HG02610 (cell line): ENCODE results near the gene FCHSD2.
"Not testable (repeated sequence)": the region's sequence is repeated elsewhere in the genome, so short reads cannot be mapped to it uniquely, and the experiment has no call there.

Experiments
- ATAC-seq: cut with Tn5 transposase; IDR thresholded peaks from one replicate; pipeline ENCODE4 v1.9.1; 2021; ENCODE audit warnings: mild to moderate bottlenecking, moderate library complexity; ENCODE audit not compliant: unreplicated experiment

Gene FCHSD2

DNA sequence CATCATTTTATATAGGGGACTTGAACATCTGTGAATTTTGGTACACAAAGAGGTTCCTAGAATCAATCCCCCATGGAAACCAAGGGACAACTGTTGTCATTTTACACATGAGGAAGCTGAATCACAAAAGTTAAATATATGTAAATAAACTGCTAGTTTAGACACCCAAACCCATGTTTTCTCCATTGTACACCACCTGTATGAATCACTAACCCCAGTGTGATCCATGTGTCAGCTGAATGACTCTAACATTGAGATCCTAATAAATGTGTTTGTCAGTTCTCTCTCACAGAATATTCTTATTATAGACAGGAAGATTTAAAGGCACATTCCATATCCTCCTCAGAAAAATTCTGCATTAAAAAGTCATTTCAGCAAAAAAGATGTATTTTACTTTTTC is 244.6 kb downstream of the FCHSD2 start:
- ATAC-seq = no peak

DNA sequence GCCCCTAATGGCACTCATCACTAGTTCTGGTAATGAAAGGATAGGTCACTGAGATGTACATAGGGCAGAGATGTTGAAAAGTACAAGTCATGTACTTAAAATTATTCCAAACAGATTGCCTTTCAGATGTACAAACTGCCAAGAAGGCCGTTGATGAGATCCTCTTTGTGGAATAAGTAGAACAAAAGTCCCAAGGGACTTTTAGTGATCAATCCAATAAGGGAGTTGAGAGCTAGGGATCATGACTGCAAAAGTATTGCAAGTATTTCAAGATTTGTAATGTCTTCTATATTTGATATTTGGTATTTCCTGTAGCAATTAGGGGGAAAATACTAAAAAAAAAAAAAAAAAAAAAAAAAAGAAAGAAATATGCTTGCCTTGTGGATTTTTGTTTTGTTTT is 245.7 kb downstream of the FCHSD2 start:
- no peak for ATAC-seq

DNA sequence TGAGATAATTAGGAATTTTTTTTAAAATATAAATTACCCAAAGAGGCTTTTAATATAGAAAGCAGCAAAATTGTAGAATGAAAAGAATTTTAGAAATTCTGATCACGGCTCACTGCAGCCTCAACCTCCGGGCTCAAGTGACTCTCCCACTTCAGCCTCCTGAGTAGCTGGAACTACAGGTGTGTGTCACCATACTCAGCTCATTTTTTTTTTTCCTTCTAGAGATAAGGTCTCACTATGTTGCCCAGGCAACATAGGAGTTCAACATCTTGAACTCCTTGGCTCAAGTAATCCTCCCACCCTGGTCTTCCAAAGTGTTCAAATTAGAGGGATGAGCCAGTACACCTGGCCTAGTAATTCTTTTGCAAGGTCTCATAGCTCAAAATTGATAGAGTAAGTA is 251.2 kb downstream of the FCHSD2 start:
- ATAC-seq = no peak

DNA sequence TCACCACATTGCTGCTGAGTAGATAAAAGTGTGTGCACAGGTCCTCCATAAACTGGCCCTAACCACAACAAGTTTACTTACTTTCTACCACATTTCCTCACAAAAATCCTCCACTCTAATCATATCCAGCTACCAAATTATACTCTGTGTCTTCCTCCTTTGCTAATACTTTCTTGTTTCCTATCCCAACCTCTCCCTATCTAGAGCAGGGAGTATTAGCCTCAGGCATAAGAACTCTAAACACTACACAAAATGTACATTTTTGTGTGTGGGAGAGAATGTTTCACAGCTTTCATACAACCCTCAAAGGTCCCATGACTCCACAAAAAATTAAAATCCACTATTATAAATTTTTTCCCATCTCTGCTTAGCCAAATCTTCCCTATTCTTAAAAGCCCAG is 255.5 kb downstream of the FCHSD2 start:
- no peak for ATAC-seq

DNA sequence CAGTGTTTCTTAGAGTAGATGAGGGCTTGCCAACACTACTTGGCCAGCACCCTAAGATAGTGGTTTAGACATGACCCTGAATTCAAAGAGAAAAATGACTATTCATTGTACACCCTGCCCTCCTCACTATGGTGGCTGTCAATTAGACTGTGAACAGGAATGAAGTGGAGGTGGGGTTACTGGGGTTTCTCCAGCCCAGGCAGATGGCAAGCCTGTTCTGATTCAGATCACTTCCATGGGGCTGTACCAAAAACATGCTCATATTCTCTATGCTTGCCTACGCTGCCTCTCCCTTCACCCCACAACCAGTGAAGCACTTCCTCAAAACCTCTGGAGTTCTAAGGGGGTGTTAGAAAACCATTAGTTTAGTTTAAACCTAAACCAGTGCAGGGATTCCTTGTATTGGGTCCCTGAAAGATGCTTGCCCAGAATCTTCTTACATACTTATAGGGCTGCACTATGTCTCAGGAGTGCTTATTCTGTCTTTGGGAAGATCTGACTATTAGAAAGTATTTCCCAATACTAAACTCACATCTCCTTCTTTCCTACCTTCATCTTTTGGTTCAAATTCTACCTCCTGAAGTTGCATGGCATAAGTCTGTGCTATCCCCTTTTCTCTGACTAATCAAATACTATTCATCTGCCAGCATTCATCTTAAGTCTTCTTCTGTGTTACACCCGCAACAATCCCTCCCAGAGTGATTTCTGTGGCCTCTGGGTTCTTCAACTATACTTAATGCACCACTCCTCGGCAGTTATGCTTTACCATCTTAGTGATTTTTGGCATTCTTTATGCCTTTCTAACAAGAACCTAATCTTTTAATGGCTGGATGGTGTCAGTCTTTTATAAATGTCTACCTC is 256.1 kb downstream of the FCHSD2 start:
- no peak for ATAC-seq

- ATAC-seq = no peak
Observed at GRCh38 chr11:72876147-72876546, 266.0 kb downstream of the FCHSD2 start.

- ATAC-seq = peak; percentile 66
Observed at GRCh38 chr11:72875736-72876135, 266.4 kb downstream of the FCHSD2 start.

- ATAC-seq = no peak
Observed at GRCh38 chr11:72872012-72872411, 270.1 kb downstream of the FCHSD2 start.

GRCh38 chr11:72871119-72871518 is 271.0 kb downstream of the FCHSD2 start:
- no peak for ATAC-seq

GRCh38 chr11:72869831-72870230 is 272.3 kb downstream of the FCHSD2 start:
- ATAC-seq = no peak

DNA sequence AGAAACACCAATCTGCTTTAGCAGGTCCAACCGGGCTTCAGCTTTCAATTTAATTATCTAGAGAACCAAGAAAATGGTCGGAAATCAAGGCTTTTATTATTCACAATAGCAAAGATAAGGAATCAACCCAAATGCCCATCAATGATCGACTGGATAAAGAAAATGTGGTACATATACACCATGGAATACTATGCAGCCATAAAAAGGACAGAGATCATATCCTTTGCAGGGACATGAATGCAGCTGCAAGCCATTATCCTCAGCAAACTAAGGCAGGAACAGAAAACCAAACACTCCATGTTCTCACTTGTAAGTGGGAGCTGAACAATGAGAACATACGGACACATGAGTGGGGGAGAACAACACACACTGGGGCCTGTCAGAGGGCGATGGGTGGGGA is 274.1 kb downstream of the FCHSD2 start:
- no peak for ATAC-seq

DNA sequence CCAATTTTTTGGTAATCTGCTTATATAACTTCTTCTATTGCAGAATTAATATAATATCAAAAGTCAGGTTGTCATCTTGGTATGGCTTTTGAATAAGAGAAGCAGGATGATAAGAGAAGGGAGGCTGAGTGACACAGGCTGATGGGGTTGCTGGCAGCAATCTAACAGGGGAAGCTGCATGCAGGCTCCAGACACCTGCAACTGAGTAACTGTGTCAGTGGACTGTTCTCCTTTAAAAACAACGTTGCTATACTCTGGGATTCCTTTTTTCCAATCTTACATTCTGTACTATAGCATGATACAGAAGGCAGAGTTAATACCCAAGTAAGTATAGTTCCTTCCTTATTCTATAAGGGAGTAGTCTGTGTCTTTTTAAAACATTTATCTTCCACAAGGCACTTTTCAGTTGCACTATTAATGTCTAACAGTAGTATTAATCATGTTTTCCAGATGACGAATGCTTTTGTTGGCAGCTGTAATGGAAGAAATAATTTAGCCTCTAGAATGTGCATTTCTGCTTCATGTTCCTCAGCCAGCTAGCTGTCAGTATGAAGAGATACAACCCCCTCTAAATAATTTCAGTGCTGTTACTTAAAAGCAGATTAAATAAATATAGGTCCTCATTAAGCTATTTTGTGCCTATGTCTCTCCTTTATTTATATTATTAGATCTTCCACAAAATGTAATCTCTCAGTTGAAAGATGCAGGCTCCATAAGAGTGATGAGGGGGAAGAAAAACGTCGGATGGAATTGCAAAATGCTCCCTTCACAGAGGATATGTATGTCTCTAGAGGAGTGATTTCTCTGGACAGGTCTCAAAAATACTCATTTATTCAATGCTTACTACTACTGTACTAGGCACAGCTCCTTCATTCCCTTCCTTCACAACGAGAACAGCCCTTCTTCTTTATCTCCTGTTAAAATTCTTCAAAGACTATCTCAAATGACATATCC is 277.1 kb downstream of the FCHSD2 start:
- ATAC-seq = no peak

- no peak for ATAC-seq
Observed at GRCh38 chr11:72863916-72864315, 278.2 kb downstream of the FCHSD2 start.

DNA sequence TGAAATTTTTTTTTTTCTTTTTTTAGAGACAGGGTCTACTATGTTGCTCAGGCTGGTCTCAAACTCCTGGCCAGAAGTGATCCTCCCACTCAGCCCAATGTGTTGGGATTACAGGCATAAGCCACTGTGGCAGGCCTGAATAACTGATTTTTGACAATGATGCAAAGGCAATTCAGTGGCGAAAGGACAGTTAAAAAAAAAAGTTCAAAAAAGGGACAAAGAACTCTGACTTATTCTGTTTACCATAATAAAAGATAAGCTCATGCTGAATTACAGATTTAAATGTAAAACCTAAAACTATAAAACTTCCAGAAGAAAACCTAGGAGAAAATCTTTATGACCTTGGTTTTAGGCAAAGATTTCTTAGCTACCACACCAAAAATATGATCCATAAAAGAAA is 279.0 kb downstream of the FCHSD2 start:
- ATAC-seq = no peak

DNA sequence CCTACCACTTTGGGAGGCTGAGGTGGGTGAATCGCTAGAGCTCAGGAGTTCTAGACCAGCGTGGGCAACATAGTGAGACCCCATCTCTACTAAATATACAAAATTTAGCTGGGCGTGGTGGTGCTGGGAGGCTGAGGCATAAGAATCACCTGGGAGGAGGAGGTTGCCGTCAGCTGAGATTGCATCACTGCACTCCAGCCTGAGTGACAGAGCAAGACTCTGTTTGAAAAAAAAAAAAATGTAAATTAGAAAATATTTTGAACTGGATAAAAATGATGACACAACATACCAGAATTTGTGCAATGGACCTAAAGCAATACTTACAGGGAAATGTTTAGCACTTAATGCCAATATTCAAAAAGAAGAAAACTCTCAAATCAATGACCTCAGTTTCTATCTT is 281.5 kb downstream of the FCHSD2 start:
- no peak for ATAC-seq

- no peak for ATAC-seq
Observed at GRCh38 chr11:72860010-72860409, 282.1 kb downstream of the FCHSD2 start.

DNA sequence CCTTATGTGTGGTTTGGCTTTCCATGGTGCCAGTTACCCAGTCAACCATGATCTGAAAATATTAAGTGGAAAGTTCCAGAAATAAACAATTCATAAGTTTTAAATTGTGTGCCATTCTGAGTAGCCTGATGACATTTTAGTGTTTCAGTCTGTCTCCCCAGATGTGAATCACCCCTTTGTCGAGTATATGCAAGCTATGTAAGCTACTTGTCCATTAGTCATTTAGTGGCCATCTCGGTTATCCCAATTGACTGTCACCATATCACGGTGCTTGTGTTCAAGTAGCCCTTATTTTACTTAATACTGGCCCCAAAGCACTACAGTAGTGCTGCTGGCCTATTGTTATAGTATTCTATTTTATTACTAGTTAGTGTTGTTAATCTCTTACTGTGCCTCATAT is 283.0 kb downstream of the FCHSD2 start:
- no peak for ATAC-seq

DNA sequence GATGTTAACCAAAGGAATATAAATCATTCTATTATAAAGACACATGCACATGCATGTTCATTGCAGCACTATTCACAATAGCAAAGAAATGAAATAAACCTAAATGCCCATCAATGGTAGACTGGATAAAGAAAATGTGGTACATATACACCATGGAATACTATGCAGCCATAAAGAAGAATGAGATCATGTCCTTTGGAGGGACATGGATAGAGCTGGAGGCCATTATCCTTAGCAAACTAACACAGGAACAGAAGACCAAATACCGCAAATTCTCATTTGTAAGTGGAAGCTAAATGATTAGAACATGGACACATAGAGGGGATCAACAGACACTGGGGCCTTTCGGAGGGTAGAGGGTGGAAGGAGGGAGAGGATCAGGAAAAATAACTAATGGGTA is 283.9 kb downstream of the FCHSD2 start:
- not testable (repeated sequence) for ATAC-seq

DNA sequence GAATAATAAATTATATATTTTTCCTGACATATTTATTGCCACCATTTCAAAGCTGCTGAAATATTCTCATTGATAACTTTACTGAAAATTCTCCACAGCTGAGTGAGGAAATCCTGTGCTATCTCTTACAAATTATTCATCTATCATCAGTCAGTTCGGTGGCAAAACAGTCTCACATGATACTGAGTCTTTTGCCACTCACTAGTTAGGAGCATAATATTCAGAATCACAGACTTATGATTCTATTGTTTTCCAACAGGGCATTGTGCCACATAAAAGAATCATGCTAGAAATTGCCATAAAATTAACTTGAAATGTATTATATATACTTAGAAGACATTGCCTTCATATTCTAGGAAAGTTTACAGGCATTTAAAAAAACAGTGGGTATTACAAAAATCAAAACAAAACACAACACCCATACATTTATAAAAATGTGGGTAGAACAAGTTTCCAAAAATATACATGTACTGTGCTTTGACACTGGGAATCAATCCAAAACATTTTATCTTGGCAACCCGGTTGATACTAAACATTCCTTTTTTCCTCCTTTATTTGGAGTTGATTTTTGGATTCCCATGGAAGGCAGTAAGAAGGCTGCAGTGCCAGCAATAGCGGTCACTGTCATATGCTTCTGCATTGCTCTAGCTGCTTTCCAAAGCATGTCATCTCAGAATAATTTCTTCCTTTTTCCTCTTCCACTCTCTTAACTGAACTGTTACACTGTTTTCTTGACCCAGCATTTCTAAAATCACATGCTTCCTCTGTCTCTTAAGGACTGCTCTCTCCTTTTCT is 285.4 kb downstream of the FCHSD2 start:
- ATAC-seq = no peak

- ATAC-seq = no peak
Observed at GRCh38 chr11:72856065-72856464, 286.1 kb downstream of the FCHSD2 start.

DNA sequence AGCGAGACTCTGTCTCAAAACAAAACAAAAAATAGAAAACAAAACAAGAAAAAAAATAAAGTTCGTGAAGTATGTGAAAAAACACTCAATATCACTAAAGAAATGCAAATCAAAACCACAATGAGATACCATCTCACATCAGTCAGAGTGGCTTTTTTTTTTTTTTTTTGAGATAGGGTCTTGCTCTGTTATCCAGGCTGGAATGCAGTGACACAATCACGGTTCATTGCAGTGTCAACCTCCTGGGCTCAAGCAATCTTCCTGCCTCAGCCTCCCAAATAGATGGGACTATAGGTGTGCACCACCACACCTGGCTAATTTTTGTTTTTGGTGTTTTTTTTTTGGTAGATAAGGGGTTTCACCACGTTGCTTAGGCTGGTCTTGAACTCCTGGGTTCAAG is 290.4 kb downstream of the FCHSD2 start:
- no peak for ATAC-seq
